SK-N-SH (cell line): Measurements from ENCODE around the gene COL15A1. TPM values are rescaled to one million over a fixed set of nuclear protein-coding genes. Genes with fewer than 3 reads are reported as not detected.

Source experiments
- CTCF ChIA-PET: fragments of 300-600, 350-600 bp; formaldehyde crosslinking; extraction: SDS; loops from one replicate; lab custom pipeline; 2021; lab: Yijun Ruan, JAX
- POLR2A ChIA-PET: fragments of 350-600 bp; sonication (Branson Sonifier 250); formaldehyde crosslinking; extraction: SDS; loops from one replicate; lab custom pipeline; 2020; ENCODE audit warnings: antibody characterized with exemption, inconsistent platforms; lab: Yijun Ruan, JAX
- DNase-seq: peaks from one replicate; pipeline ENCODE4 v3.0.0; 2012
- H2AFZ ChIP-seq: fragments of 200-600 bp; sonication (generic); 2 replicates; pipeline ENCODE4 v1.8.1; 2016; ENCODE audit warnings: antibody characterized with exemption, mild to moderate bottlenecking, low read depth
- H3F3A ChIP-seq: fragments of 200-600 bp; sonication (generic); replicated peaks from 2 replicates; pipeline ENCODE3; 2016; ENCODE audit warnings: antibody characterized with exemption, mild to moderate bottlenecking; ENCODE audit not compliant: insufficient read depth
- H3K27ac ChIP-seq, 2 experiments: fragments of 200-500 bp in 1 of 2; fragments of 200-600 bp in 1 of 2; sonication (Bioruptor generic) in 1 of 2; sonication (generic), shearing (Covaris generic) in 1 of 2; 2 replicates each; pipeline versions ENCODE4 v1.5.1 to v1.6.1; 2014 to 2016; ENCODE audit warnings: low read depth in 2 of 2, inconsistent platforms in 1 of 2, low read length in 1 of 2, mild to moderate bottlenecking in 1 of 2, mixed read lengths in 1 of 2
- H3K27me3 ChIP-seq: fragments of 200-600 bp; sonication (generic), shearing (Covaris generic); 2 replicates; pipeline ENCODE4 v1.6.1; 2016; ENCODE audit warnings: mixed run types; ENCODE audit not compliant: insufficient read depth
- H3K36me3 ChIP-seq, 2 experiments: fragments of 200-500 bp in 1 of 2; fragments of 200-600 bp in 1 of 2; sonication (Bioruptor generic) in 1 of 2; sonication (generic) in 1 of 2; replicated peaks in 1 of 2; 2 replicates each; pipeline versions ENCODE3 to v1.5.1; 2014 to 2016; ENCODE audit warnings: low read length in 1 of 2, mild to moderate bottlenecking in 1 of 2; ENCODE audit not compliant: insufficient read depth in 2 of 2, control insufficient read depth in 1 of 2
- H3K4me1 ChIP-seq, 2 experiments: fragments of 200-500 bp in 1 of 2; fragments of 200-600 bp in 1 of 2; sonication (Bioruptor generic) in 1 of 2; sonication (generic), shearing (Covaris generic) in 1 of 2; 2 replicates each; pipeline versions ENCODE4 v1.5.1 to v1.6.1; 2014 to 2016; ENCODE audit warnings: low read depth in 1 of 2, low read length in 1 of 2, mixed run types in 1 of 2; ENCODE audit not compliant: insufficient read depth in 2 of 2, control insufficient read depth in 1 of 2
- H3K4me2 ChIP-seq: fragments of 200-600 bp; sonication (generic), shearing (Covaris generic); 2 replicates; pipeline ENCODE4 v1.6.1; 2017; ENCODE audit warnings: mixed run types
- H3K4me3 ChIP-seq, 2 experiments: fragments of 200-500 bp in 1 of 2; fragments of 200-600 bp in 1 of 2; sonication (Bioruptor generic) in 1 of 2; sonication (generic), shearing (Covaris generic) in 1 of 2; 2 replicates each; pipeline versions ENCODE4 v1.5.1 to v1.8.1; 2014 to 2016; ENCODE audit warnings: low read depth in 2 of 2, inconsistent platforms in 1 of 2, low read length in 1 of 2, mild to moderate bottlenecking in 1 of 2, mixed read lengths in 1 of 2, moderate library complexity in 1 of 2
- H3K79me2 ChIP-seq: fragments of 200-600 bp; sonication (generic); 2 replicates; pipeline ENCODE4 v1.8.1; 2017; ENCODE audit warnings: mild to moderate bottlenecking; ENCODE audit not compliant: insufficient read depth
- H3K9ac ChIP-seq: fragments of 200-600 bp; sonication (generic); 2 replicates; pipeline ENCODE4 v1.6.1; 2017; ENCODE audit warnings: mixed run types
- H3K9me2 ChIP-seq: fragments of 200-600 bp; sonication (generic); 2 replicates; pipeline ENCODE4 v1.6.1; 2017; ENCODE audit warnings: mixed run types
- H3K9me3 ChIP-seq: fragments of 200-600 bp; sonication (generic); 2 replicates; pipeline ENCODE4 v1.6.1; 2017; ENCODE audit warnings: mixed run types, mild to moderate bottlenecking, moderate library complexity
- H4K20me1 ChIP-seq: fragments of 200-600 bp; sonication (generic); 2 replicates; pipeline ENCODE4 v1.6.1; 2017; ENCODE audit warnings: mild to moderate bottlenecking, mixed run types; ENCODE audit not compliant: insufficient read depth
- ELF1 ChIP-seq: IDR thresholded peaks from 2 replicates; pipeline ENCODE4 v1.4.0; 2012
- EP300 ChIP-seq, 2 experiments: IDR thresholded peaks; 2 replicates each; pipeline versions ENCODE4 v1.4.0 to v1.6.1; 2012; ENCODE audit warnings: borderline replicate concordance in 1 of 2, low read depth in 1 of 2, low read length in 1 of 2
- EZH2phosphoT487 ChIP-seq: fragments of 200-600 bp; sonication (generic); IDR thresholded peaks from 2 replicates; pipeline ENCODE4 v1.6.1; 2017; ENCODE audit warnings: low read depth, mixed run types, mild to moderate bottlenecking, antibody characterized with exemption, moderate library complexity, borderline replicate concordance
- FOSL2 ChIP-seq: IDR thresholded peaks from 2 replicates; pipeline ENCODE4 v1.4.0; 2012; ENCODE audit warnings: low read depth, mild to moderate bottlenecking, moderate library complexity, borderline replicate concordance
- FOXJ3 ChIP-seq: sonication (generic); formaldehyde crosslinking; IDR thresholded peaks from 2 replicates; pipeline ENCODE4 v1.5.1; 2020; ENCODE audit warnings: mild to moderate bottlenecking, missing genetic modification reagents
- GABPA ChIP-seq: IDR thresholded peaks from 2 replicates; pipeline ENCODE4 v1.4.0; 2012; ENCODE audit warnings: low read depth, mild to moderate bottlenecking
- GATA2 ChIP-seq: sonication (generic); formaldehyde crosslinking; IDR thresholded peaks from 2 replicates; pipeline ENCODE4 v1.5.0; 2020; ENCODE audit warnings: mild to moderate bottlenecking, missing genetic modification reagents
- JUND ChIP-seq: IDR thresholded peaks from 2 replicates; pipeline ENCODE4 v1.4.0; 2012
- MEF2A ChIP-seq: IDR thresholded peaks from 2 replicates; pipeline ENCODE4 v1.4.0; 2012; ENCODE audit warnings: low read depth, borderline replicate concordance
- NFIC ChIP-seq: IDR thresholded peaks from 2 replicates; pipeline ENCODE4 v1.4.0; 2012; ENCODE audit warnings: borderline replicate concordance
- RCOR1 ChIP-seq: fragments of 150-350 bp; IDR thresholded peaks from 2 replicates; pipeline ENCODE4 v1.6.1; 2017; ENCODE audit warnings: antibody characterized with exemption, low read length
- RFX5 ChIP-seq: IDR thresholded peaks from 2 replicates; pipeline ENCODE4 v1.6.1; 2012; ENCODE audit warnings: mild to moderate bottlenecking, improper control_type of control experiment, low read length
- RXRA ChIP-seq: IDR thresholded peaks from 2 replicates; pipeline ENCODE4 v1.4.0; 2012; ENCODE audit warnings: low read depth, mild to moderate bottlenecking, borderline replicate concordance
- SMC3 ChIP-seq: IDR thresholded peaks from 2 replicates; pipeline ENCODE4 v1.6.1; 2012; ENCODE audit warnings: low read depth, low read length, improper control_type of control experiment
- TCF12 ChIP-seq: IDR thresholded peaks from 2 replicates; pipeline ENCODE4 v1.4.0; 2012
- USF1 ChIP-seq: IDR thresholded peaks from 2 replicates; pipeline ENCODE4 v1.4.0; 2012; ENCODE audit warnings: low read depth, borderline replicate concordance
- YY1 ChIP-seq: IDR thresholded peaks from 2 replicates; pipeline ENCODE4 v1.4.0; 2012; ENCODE audit warnings: low read depth, mild to moderate bottlenecking
- WGBS: methylation state at CpG from one replicate; pipeline ENCODE4 v1.1.6; 2017; ENCODE audit warnings: low lambda C conversion rate; 5-methylcytosine and 5-hydroxymethylcytosine counted together
- polyA plus RNA-seq, 3 experiments: library from polyadenylated mRNA; depleted of rRNA; stranded (reverse); fragments of >200 nt; gene quantifications; 2 replicates each; pipeline ENCODE4 v1.2.3, GENCODE V29; 2012
- TF ChIP-seq, protein P1 (sequence below): fragments of 150-350 bp; IDR thresholded peaks from 2 replicates; pipeline ENCODE4 v1.6.1; 2017; ENCODE audit warnings: antibody characterized with exemption, low read length, low read depth, borderline replicate concordance
- TF ChIP-seq, protein P2 (sequence below): IDR thresholded peaks from 2 replicates; pipeline ENCODE4; 2012

COL15A1 gene
- polyA plus RNA-seq, 1 of the 3 experiments (the other 2 are of a cell fraction) = 0.84 TPM

- H3K27me3 ChIP-seq = no peaks in the 10 kb centered on the region
- POLR2A ChIA-PET = no interaction called here
- no peaks in the 10 kb centered on the region for H4K20me1 ChIP-seq
- peak overlapping the region; percentile 12; the same call in 1 of the 2 replicates for H2AFZ ChIP-seq
- H3K79me2 ChIP-seq = no peaks in the 10 kb centered on the region
- H3K9me2 ChIP-seq = no peaks in the 10 kb centered on the region
- H3K4me3 ChIP-seq = no peak overlapping the region
- TF ChIP-seq NFIC (no peak), USF1 (no peak), EZH2phosphoT487 (no peak), RCOR1 (no peak), SMC3 (no peak), RXRA (no peak), ELF1 (no peak), YY1 (no peak)
- TF ChIP-seq, protein P1, sequence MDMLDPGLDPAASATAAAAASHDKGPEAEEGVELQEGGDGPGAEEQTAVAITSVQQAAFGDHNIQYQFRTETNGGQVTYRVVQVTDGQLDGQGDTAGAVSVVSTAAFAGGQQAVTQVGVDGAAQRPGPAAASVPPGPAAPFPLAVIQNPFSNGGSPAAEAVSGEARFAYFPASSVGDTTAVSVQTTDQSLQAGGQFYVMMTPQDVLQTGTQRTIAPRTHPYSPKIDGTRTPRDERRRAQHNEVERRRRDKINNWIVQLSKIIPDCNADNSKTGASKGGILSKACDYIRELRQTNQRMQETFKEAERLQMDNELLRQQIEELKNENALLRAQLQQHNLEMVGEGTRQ = no peak
- TF ChIP-seq, all 33 proteins: peak for 0
- Histone ChIP-seq H3K9ac (peak overlapping the region; percentile 64), H3K4me1 (peaks cover 0 to 4% of the 10 kb centered on the region in 2 experiments; a peak in 2 of 4 replicates), H3K27ac (peak overlapping the region in 1 of 2 experiments; percentile 98; a peak in 2 of 4 replicates), H3K36me3 (no peaks in the 10 kb centered on the region), H3K9me3 (no peaks in the 10 kb centered on the region), H3F3A (peaks cover 15% of the 10 kb centered on the region), H3K4me2 (peak overlapping the region; percentile 67)
- CTCF ChIA-PET = interaction anchor here (1.0 kb wide), 1 partner anchor 183 kb away, joined by 4 read pairs; no protein-coding TSS in a partner anchor
- WGBS = 82% methylated on average over 4 of the region's 6 CpGs
- no peak for DNase-seq
Measured at GRCh38 chr9:98957826-98958225, 14.1 kb downstream of the COL15A1 start.

DNA sequence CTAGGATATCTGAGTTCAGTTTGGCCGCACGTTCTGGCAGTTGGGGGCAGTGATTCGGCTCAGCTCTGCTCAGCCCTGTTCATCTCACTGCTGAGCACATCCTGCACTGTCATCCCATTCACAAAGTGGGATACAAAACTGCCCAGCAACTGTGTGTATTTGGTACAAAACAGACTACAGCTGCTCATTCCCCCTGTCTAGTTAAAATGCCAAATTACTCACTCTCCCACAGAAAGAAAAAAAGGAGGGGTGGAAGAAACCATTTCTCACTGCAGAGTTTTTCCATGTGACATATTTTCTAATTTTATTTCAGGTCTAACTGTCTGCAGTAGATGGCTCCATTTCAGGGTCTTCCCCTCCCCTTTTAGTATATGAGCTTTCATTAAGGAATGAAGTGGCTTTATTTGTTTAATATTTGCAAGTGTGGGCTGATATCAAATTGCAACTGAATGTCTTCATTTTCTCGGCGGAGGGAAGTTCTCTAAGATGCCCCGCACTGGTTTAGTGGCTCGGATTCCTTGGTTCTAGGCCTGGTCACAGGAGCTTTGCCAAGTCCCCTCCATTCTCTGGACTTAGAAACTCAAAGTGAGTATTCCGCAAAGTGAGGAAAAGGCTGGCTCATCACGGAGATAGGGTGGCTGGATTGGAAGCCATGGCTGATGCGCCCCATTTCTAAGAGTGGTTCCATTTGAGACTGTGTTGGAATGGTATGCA is 14.7 kb downstream of the COL15A1 start:
- peak; percentile 70; the same call in 1 of the 2 replicates for TF ChIP-seq RFX5
- TF ChIP-seq JUND = peak; percentile 58
- no peak for TF ChIP-seq GABPA
- no peak for TF ChIP-seq FOXJ3 (CRISPR knock-in tag)
- TF ChIP-seq GATA2 (CRISPR knock-in tag) = no peak
- TF ChIP-seq NFIC = peak; percentile 51; the same call in 1 of the 2 replicates
- 0 out of 2 replicates have a peak, but pooled peaks have one; percentile 29 for TF ChIP-seq FOSL2
- peak; percentile 85 for TF ChIP-seq TCF12
- TF ChIP-seq, protein P2, sequence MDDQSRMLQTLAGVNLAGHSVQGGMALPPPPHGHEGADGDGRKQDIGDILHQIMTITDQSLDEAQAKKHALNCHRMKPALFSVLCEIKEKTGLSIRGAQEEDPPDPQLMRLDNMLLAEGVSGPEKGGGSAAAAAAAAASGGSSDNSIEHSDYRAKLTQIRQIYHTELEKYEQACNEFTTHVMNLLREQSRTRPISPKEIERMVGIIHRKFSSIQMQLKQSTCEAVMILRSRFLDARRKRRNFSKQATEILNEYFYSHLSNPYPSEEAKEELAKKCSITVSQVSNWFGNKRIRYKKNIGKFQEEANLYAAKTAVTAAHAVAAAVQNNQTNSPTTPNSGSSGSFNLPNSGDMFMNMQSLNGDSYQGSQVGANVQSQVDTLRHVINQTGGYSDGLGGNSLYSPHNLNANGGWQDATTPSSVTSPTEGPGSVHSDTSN = peak; percentile 76
- peak; percentile 75 for TF ChIP-seq MEF2A
- peak in 1 of 2 experiments; percentile 75; a peak in 1 of 4 replicates for TF ChIP-seq EP300 (IDR thresholded peaks at IDR 0.05; ENCODE audit: borderline replicate concordance in 1 of 2, low read depth in 1 of 2, low read length in 1 of 2)

More for the DNA sequence above, 14.7 kb downstream of the COL15A1 start:
- Histone ChIP-seq H2AFZ (peak overlapping the region; percentile 80), H3K36me3 (no peaks in the 10 kb centered on the region), H3K9me2 (no peaks in the 10 kb centered on the region), H3K27ac (peak overlapping the region in 1 of 2 experiments; percentile 98; a peak in 2 of 4 replicates), H3K9me3 (no peaks in the 10 kb centered on the region), H3K27me3 (no peaks in the 10 kb centered on the region), H3K4me3 (no peak overlapping the region), H3K79me2 (no peaks in the 10 kb centered on the region), H3K9ac (peak overlapping the region; percentile 64), H4K20me1 (no peaks in the 10 kb centered on the region), H3F3A (peaks cover 15% of the 10 kb centered on the region), H3K4me1 (peaks cover 0 to 4% of the 10 kb centered on the region in 2 experiments; a peak in 2 of 4 replicates), H3K4me2 (peak overlapping the region; percentile 67)
- CTCF ChIA-PET = interaction anchor here (1.0 to 2.5 kb wide), 2 partner anchors 40 to 183 kb away, joined by 4 to 8 read pairs; no protein-coding TSS in a partner anchor
- 44% methylated on average over 10 of the region's 10 CpGs for WGBS
- POLR2A ChIA-PET = no interaction called here
- no peak for DNase-seq
